GM23338 (cell line): ENCODE results near the gene ATP2A3. TPM values are rescaled to one million over a fixed set of nuclear protein-coding genes. Genes with fewer than 3 reads are reported as not detected.

Experiments
- ATAC-seq: fragments of 200-7000 bp; cut with Tn5 transposase; 3 replicates; pipeline ENCODE4 v1.9.1; 2020
- DNase-seq: peaks from one replicate; pipeline ENCODE4 v3.0.0-alpha.2; 2015; ENCODE audit warnings: low spot score
- H2AFZ ChIP-seq: fragments of 200-600 bp; sonication (generic); 2 replicates; pipeline ENCODE4 v1.8.0; 2016; ENCODE audit warnings: antibody characterized with exemption, mild to moderate bottlenecking, moderate library complexity
- H3F3A ChIP-seq: fragments of 200-600 bp; sonication (generic); replicated peaks from 2 replicates; pipeline ENCODE4 v1.8.0; 2017; ENCODE audit warnings: antibody characterized with exemption, mixed run types, low read depth
- H3K27ac ChIP-seq: fragments of 200-600 bp; sonication (generic); 2 replicates; pipeline ENCODE4 v1.6.1; 2016; ENCODE audit warnings: low read depth
- H3K27me3 ChIP-seq: fragments of 200-600 bp; sonication (generic); 2 replicates; pipeline ENCODE4 v1.8.0; 2016; ENCODE audit warnings: mild to moderate bottlenecking, mixed run types, moderate library complexity; ENCODE audit not compliant: insufficient read depth
- H3K36me3 ChIP-seq: fragments of 200-600 bp; sonication (generic); 2 replicates; pipeline ENCODE4 v1.8.0; 2016; ENCODE audit warnings: mild to moderate bottlenecking; ENCODE audit not compliant: insufficient read depth
- H3K4me1 ChIP-seq: fragments of 200-600 bp; sonication (generic); 2 replicates; pipeline ENCODE4 v1.8.0; 2016; ENCODE audit warnings: mild to moderate bottlenecking, moderate library complexity; ENCODE audit not compliant: insufficient read depth
- H3K4me2 ChIP-seq: fragments of 200-600 bp; sonication (generic); 2 replicates; pipeline ENCODE4 v1.7.1; 2017; ENCODE audit warnings: mixed run types
- H3K4me3 ChIP-seq: fragments of 200-600 bp; sonication (generic); 2 replicates; pipeline ENCODE4 v1.6.1; 2016; ENCODE audit warnings: mixed run types
- H3K79me2 ChIP-seq: fragments of 200-600 bp; sonication (generic); replicated peaks from 2 replicates; pipeline ENCODE4 v1.8.0; 2017; ENCODE audit warnings: mild to moderate bottlenecking; ENCODE audit not compliant: insufficient read depth
- H3K9me2 ChIP-seq: fragments of 200-600 bp; sonication (generic); 2 replicates; pipeline ENCODE4 v1.8.0; 2017; ENCODE audit not compliant: insufficient read depth
- H4K20me1 ChIP-seq: fragments of 200-600 bp; sonication (generic); replicated peaks from 2 replicates; pipeline ENCODE4 v1.8.0; 2017; ENCODE audit warnings: mild to moderate bottlenecking; ENCODE audit not compliant: insufficient read depth
- H3K27ac Mint-ChIP-seq: 2 replicates; pipeline ENCODE4 v1.8.0; 2020; ENCODE audit warnings: inconsistent platforms, mild to moderate bottlenecking, moderate library complexity, mixed read lengths
- H3K27me3 Mint-ChIP-seq: 3 replicates; pipeline ENCODE4 v1.8.0; 2022; ENCODE audit warnings: low read depth, mild to moderate bottlenecking, moderate library complexity, mixed read lengths, inconsistent platforms; ENCODE audit not compliant: insufficient read depth, poor library complexity
- H3K36me3 Mint-ChIP-seq: 3 replicates; pipeline ENCODE4 v1.8.0; 2021; ENCODE audit warnings: low read depth, mild to moderate bottlenecking, inconsistent platforms, moderate library complexity, mixed read lengths
- H3K4me1 Mint-ChIP-seq: 3 replicates; pipeline ENCODE4 v1.8.0; 2020; ENCODE audit warnings: mild to moderate bottlenecking, inconsistent platforms, mixed read lengths
- H3K4me3 Mint-ChIP-seq: 3 replicates; pipeline ENCODE4 v1.8.0; 2021; ENCODE audit warnings: moderate library complexity, mild to moderate bottlenecking, inconsistent platforms, mixed read lengths
- H3K9me3 Mint-ChIP-seq: 3 replicates; pipeline ENCODE4 v1.8.0; 2020; ENCODE audit warnings: moderate library complexity, mild to moderate bottlenecking, inconsistent platforms, mixed read lengths
- CREB1 ChIP-seq: fragments of 250-450 bp; sonication (Bioruptor Pico); IDR thresholded peaks from 2 replicates; pipeline ENCODE4 v1.5.0; 2020; ENCODE audit warnings: low read depth, mild to moderate bottlenecking, moderate library complexity
- EZH2phosphoT487 ChIP-seq: fragments of 200-600 bp; sonication (generic); IDR thresholded peaks from one replicate; pipeline ENCODE4 v1.8.1; 2018; ENCODE audit warnings: antibody characterized with exemption; ENCODE audit not compliant: unreplicated experiment
- NANOG ChIP-seq: IDR thresholded peaks from 2 replicates; pipeline ENCODE4 v1.6.1; 2016; ENCODE audit warnings: antibody characterized with exemption, borderline replicate concordance
- POLR2AphosphoS5 ChIP-seq: IDR thresholded peaks from 2 replicates; pipeline ENCODE4 v1.6.1; 2016; ENCODE audit warnings: antibody characterized with exemption, low read depth
- STAT1 ChIP-seq: IDR thresholded peaks from one replicate; pipeline ENCODE4 v1.6.1; 2016; ENCODE audit warnings: antibody characterized with exemption; ENCODE audit not compliant: unreplicated experiment
- ZNF331 ChIP-seq: fragments of 250-450 bp; sonication (Bioruptor Pico); IDR thresholded peaks from 2 replicates; pipeline ENCODE4 v1.5.0; 2020; ENCODE audit warnings: low read depth, mild to moderate bottlenecking, moderate library complexity
- polyA plus RNA-seq: library from polyadenylated mRNA; unstranded; fragments of >200 nt; fragmentation: Nextera tagmentation; extraction: Ambion mirVana; gene quantifications from 2 replicates; pipeline ENCODE4 v1.2.1, GENCODE V29; 2016
- total RNA-seq: library from RNA; depleted of rRNA; stranded (reverse); fragments of >200 nt; shearing (Covaris generic); gene quantifications from 2 replicates; pipeline ENCODE4 v1.2.3, GENCODE V29; 2014
- TF ChIP-seq, protein P1 (sequence below): IDR thresholded peaks from one replicate; pipeline ENCODE4 v1.6.1; 2018; ENCODE audit warnings: antibody characterized with exemption; ENCODE audit not compliant: unreplicated experiment
- TF ChIP-seq, protein P2 (sequence below), 2 experiments: fragments of 200-600 bp in 1 of 2; sonication (generic) in 1 of 2; conservative IDR thresholded peaks; 2 replicates each; pipeline versions ENCODE4 v1.5.1 to v1.6.1; 2016 to 2017; ENCODE audit warnings: antibody characterized with exemption in 2 of 2, low read depth in 2 of 2, mild to moderate bottlenecking in 2 of 2, moderate library complexity in 1 of 2
- TF ChIP-seq, protein P3 (sequence below): fragments of 250-450 bp; sonication (Bioruptor Pico); IDR thresholded peaks from 2 replicates; pipeline ENCODE4 v1.5.0; 2020; ENCODE audit warnings: mild to moderate bottlenecking, moderate library complexity

Gene ATP2A3
- total and polyA plus RNA-seq, 2 experiments from 2014 or later = 9.6 to 35.2 TPM

GRCh38 chr17:3949418-3949817 lies 14.8 kb downstream of the ATP2A3 start:
- no peak for ATAC-seq
- H3K27ac Mint-ChIP-seq = no peak overlapping the region

More at GRCh38 chr17:3949418-3949817, 14.8 kb downstream of the ATP2A3 start:
- TF ChIP-seq STAT1 (no peak), EZH2phosphoT487 (no peak), POLR2AphosphoS5 (no peak), CREB1 (CRISPR knock-in tag) (no peak), ZNF331 (CRISPR knock-in tag) (no peak), NANOG (no peak)
- TF ChIP-seq, protein P1, sequence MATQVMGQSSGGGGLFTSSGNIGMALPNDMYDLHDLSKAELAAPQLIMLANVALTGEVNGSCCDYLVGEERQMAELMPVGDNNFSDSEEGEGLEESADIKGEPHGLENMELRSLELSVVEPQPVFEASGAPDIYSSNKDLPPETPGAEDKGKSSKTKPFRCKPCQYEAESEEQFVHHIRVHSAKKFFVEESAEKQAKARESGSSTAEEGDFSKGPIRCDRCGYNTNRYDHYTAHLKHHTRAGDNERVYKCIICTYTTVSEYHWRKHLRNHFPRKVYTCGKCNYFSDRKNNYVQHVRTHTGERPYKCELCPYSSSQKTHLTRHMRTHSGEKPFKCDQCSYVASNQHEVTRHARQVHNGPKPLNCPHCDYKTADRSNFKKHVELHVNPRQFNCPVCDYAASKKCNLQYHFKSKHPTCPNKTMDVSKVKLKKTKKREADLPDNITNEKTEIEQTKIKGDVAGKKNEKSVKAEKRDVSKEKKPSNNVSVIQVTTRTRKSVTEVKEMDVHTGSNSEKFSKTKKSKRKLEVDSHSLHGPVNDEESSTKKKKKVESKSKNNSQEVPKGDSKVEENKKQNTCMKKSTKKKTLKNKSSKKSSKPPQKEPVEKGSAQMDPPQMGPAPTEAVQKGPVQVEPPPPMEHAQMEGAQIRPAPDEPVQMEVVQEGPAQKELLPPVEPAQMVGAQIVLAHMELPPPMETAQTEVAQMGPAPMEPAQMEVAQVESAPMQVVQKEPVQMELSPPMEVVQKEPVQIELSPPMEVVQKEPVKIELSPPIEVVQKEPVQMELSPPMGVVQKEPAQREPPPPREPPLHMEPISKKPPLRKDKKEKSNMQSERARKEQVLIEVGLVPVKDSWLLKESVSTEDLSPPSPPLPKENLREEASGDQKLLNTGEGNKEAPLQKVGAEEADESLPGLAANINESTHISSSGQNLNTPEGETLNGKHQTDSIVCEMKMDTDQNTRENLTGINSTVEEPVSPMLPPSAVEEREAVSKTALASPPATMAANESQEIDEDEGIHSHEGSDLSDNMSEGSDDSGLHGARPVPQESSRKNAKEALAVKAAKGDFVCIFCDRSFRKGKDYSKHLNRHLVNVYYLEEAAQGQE = no peak
- TF ChIP-seq, protein P2, sequence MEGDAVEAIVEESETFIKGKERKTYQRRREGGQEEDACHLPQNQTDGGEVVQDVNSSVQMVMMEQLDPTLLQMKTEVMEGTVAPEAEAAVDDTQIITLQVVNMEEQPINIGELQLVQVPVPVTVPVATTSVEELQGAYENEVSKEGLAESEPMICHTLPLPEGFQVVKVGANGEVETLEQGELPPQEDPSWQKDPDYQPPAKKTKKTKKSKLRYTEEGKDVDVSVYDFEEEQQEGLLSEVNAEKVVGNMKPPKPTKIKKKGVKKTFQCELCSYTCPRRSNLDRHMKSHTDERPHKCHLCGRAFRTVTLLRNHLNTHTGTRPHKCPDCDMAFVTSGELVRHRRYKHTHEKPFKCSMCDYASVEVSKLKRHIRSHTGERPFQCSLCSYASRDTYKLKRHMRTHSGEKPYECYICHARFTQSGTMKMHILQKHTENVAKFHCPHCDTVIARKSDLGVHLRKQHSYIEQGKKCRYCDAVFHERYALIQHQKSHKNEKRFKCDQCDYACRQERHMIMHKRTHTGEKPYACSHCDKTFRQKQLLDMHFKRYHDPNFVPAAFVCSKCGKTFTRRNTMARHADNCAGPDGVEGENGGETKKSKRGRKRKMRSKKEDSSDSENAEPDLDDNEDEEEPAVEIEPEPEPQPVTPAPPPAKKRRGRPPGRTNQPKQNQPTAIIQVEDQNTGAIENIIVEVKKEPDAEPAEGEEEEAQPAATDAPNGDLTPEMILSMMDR (conservative IDR thresholded peaks at IDR 0.05; ENCODE audit: low read depth in 2 of 2) = no peak
- TF ChIP-seq, protein P3, sequence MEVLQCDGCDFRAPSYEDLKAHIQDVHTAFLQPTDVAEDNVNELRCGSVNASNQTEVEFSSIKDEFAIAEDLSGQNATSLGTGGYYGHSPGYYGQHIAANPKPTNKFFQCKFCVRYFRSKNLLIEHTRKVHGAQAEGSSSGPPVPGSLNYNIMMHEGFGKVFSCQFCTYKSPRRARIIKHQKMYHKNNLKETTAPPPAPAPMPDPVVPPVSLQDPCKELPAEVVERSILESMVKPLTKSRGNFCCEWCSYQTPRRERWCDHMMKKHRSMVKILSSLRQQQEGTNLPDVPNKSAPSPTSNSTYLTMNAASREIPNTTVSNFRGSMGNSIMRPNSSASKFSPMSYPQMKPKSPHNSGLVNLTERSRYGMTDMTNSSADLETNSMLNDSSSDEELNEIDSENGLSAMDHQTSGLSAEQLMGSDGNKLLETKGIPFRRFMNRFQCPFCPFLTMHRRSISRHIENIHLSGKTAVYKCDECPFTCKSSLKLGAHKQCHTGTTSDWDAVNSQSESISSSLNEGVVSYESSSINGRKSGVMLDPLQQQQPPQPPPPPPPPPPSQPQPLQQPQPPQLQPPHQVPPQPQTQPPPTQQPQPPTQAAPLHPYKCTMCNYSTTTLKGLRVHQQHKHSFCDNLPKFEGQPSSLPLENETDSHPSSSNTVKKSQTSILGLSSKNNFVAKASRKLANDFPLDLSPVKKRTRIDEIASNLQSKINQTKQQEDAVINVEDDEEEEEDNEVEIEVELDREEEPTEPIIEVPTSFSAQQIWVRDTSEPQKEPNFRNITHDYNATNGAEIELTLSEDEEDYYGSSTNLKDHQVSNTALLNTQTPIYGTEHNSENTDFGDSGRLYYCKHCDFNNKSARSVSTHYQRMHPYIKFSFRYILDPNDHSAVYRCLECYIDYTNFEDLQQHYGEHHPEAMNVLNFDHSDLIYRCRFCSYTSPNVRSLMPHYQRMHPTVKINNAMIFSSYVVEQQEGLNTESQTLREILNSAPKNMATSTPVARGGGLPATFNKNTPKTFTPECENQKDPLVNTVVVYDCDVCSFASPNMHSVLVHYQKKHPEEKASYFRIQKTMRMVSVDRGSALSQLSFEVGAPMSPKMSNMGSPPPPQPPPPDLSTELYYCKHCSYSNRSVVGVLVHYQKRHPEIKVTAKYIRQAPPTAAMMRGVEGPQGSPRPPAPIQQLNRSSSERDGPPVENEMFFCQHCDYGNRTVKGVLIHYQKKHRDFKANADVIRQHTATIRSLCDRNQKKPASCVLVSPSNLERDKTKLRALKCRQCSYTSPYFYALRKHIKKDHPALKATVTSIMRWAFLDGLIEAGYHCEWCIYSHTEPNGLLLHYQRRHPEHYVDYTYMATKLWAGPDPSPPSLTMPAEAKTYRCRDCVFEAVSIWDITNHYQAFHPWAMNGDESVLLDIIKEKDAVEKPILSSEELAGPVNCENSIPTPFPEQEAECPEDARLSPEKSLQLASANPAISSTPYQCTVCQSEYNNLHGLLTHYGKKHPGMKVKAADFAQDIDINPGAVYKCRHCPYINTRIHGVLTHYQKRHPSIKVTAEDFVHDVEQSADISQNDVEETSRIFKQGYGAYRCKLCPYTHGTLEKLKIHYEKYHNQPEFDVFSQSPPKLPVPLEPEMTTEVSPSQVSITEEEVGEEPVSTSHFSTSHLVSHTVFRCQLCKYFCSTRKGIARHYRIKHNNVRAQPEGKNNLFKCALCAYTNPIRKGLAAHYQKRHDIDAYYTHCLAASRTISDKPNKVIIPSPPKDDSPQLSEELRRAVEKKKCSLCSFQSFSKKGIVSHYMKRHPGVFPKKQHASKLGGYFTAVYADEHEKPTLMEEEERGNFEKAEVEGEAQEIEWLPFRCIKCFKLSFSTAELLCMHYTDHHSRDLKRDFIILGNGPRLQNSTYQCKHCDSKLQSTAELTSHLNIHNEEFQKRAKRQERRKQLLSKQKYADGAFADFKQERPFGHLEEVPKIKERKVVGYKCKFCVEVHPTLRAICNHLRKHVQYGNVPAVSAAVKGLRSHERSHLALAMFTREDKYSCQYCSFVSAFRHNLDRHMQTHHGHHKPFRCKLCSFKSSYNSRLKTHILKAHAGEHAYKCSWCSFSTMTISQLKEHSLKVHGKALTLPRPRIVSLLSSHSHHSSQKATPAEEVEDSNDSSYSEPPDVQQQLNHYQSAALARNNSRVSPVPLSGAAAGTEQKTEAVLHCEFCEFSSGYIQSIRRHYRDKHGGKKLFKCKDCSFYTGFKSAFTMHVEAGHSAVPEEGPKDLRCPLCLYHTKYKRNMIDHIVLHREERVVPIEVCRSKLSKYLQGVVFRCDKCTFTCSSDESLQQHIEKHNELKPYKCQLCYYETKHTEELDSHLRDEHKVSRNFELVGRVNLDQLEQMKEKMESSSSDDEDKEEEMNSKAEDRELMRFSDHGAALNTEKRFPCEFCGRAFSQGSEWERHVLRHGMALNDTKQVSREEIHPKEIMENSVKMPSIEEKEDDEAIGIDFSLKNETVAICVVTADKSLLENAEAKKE (CRISPR knock-in tag) = no peak
- Mint-ChIP-seq H3K36me3 (no peaks in the 10 kb centered on the region; the same call in 2 of the 3 replicates), H3K9me3 (no peaks in the 10 kb centered on the region), H3K4me1 (no peaks in the 10 kb centered on the region), H3K4me3 (no peak overlapping the region), H3K27me3 (peaks cover 9% of the 10 kb centered on the region)
- Histone ChIP-seq H4K20me1 (no peaks in the 10 kb centered on the region), H3K4me2 (no peak overlapping the region), H3K27ac (no peak overlapping the region), H3F3A (no peaks in the 10 kb centered on the region), H3K79me2 (no peaks in the 10 kb centered on the region), H3K9me2 (no peaks in the 10 kb centered on the region), H3K27me3 (no peaks in the 10 kb centered on the region), H3K36me3 (no peaks in the 10 kb centered on the region), H3K4me3 (no peak overlapping the region), H2AFZ (no peak overlapping the region), H3K4me1 (peaks cover 1% of the 10 kb centered on the region)
- DNase-seq = no peak
